GM18499 (cell line): ENCODE results near the gene KSR1.

ENCODE experiments used
- ATAC-seq: cut with Tn5 transposase; IDR thresholded peaks from one replicate; pipeline ENCODE4 v1.9.1; 2021; ENCODE audit warnings: moderate number of reproducible peaks; ENCODE audit not compliant: insufficient read depth, unreplicated experiment

Gene KSR1

GRCh38 chr17:27598337-27599050 is 142.2 kb downstream of the KSR1 start:
- no peak for ATAC-seq

GRCh38 chr17:27600471-27600870 is 144.2 kb downstream of the KSR1 start:
- ATAC-seq: no peak

GRCh38 chr17:27601069-27601974 is 145.1 kb downstream of the KSR1 start:
- ATAC-seq: no peak

- ATAC-seq: no peak
Measured at GRCh38 chr17:27601975-27602302, 145.7 kb downstream of the KSR1 start.

- no peak for ATAC-seq
Measured at GRCh38 chr17:27602721-27603420, 146.6 kb downstream of the KSR1 start.

- no peak for ATAC-seq
Measured at GRCh38 chr17:27603421-27603770, 147.1 kb downstream of the KSR1 start.

- no peak for ATAC-seq
Measured at GRCh38 chr17:27603880-27604794, 147.9 kb downstream of the KSR1 start.

- no peak for ATAC-seq
Measured at GRCh38 chr17:27605409-27605808, 149.2 kb downstream of the KSR1 start.

- ATAC-seq: no peak
Measured at GRCh38 chr17:27607521-27608091, 151.4 kb downstream of the KSR1 start.

GRCh38 chr17:27608328-27609230 is 152.3 kb downstream of the KSR1 start:
- ATAC-seq: no peak

GRCh38 chr17:27609611-27610303 is 153.5 kb downstream of the KSR1 start:
- no peak for ATAC-seq

- no peak for ATAC-seq
Measured at GRCh38 chr17:27610304-27610677, 154.0 kb downstream of the KSR1 start.

GRCh38 chr17:27612160-27612770 is 156.0 kb downstream of the KSR1 start:
- ATAC-seq: no peak

- no peak for ATAC-seq
Measured at GRCh38 chr17:27613433-27613832, 157.2 kb downstream of the KSR1 start.

- no peak for ATAC-seq
Measured at GRCh38 chr17:27615121-27615520, 158.9 kb downstream of the KSR1 start.

GRCh38 chr17:27616414-27616813 is 160.2 kb downstream of the KSR1 start:
- ATAC-seq: no peak

GRCh38 chr17:27618417-27618816 is 162.2 kb downstream of the KSR1 start:
- no peak for ATAC-seq

- ATAC-seq: no peak
Measured at GRCh38 chr17:27620721-27621120, 164.5 kb downstream of the KSR1 start.
